Hippocampal formation (tissue), 2 donors: ENCODE results near the gene HSPG2.

ENCODE experiments used
- DNase-seq, 2 donors: peaks; one replicate each; lab custom pipeline; 2025; lab: John Stamatoyannopoulos, UW

The HSPG2 gene

DNA sequence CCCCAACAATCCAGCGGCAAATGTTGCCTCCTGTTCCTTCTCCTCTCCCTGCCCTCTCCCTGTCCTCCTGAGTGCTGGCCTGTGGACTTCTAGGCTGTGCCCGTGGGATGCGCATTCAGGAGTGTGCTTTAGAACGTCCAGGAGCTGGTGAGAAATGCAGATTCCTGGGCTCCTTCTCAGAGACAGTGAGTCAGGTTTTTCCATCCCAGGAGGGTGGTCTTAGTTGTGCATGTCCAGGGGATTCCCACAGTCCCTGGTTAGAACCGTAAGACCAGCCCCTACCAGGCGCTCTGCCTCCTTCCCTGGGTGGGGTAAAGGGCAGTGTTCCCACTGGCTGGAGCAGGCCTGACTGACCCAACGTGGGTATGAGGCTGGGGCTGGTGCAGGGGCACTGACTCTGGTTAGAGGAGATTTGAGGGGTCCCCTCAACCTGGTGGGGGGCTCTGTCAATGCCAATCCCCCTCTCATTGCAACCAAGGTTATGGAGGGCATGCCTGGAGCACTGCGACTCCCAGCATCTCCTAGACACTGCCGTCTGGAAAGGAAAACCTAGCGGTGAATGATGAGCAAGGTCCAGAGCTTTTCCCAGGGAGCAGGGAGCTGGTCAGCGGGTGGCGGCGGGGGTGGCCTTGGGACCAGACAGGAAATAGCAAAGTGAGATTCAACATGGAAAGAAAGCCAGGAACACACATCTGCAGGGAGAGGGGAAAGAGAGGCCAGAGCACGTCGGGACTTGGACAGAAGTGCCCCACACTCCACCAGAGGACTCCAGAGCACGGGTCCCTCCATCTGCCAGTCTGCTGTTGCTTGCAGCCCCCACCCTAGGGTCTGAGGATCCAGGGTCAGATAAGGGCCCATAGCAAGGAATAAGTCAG is 38.5 kb downstream of the HSPG2 start:
- no peak for DNase-seq

DNA sequence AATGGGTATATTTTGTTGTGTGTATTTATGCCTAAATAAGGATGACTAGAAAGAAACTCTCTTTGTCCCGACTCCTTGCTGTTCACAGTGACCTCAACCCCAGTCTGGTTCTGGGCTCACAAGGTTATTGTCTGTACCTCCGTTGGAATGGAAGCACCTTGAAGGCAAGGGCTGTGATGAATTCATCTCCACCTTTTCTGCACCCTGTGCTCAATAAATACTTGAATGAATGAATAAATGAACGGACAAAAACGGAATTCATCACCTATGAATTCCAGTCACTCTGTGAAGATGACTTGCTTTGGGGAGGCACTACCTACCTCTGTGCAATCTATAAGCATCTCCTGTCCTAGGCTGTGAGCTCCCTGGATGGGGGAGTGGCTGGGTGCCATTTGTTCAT is 39.3 kb downstream of the HSPG2 start:
- no peak for DNase-seq

DNA sequence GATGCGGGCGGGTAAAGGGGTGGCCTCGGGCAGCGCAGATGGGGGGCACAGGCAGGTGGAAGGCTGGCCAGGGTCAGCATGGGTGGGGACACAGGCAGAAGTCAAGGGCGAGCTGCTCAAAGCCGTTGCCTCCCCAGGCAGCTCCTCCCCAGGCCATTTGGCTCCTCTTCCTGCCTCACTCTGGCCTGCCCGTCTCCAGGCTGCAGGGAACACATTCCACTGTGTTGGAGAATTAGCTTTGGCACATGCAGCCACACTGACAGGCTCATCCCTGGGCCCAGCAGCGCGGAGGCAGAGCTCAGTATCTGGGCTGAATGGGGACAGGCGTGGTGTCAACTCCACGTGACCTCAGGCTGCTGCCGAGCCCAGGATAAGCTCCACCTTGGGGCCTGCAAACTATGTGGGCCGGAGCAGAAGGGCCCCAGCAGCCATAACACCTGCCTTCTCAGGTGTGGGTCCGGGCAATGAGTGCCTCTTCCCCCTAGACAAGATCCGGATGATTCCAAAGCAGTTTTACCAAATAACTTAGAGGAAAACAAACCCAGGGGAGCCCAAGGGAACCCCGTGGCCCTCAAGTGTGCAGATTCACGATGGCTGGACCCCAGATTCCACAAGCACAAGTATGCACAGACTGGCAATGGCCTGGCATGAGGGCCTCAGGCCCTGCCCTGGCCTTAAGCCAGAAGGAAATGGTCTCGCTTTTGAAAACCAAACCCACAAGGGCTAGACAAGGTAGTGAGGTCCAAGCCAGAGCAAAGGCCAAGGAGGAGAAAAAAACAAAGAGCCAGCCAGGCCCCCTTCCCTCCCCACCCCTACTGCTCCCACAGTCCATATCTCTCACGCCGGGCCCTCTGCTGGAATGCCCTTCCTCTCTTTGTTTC is 40.2 kb downstream of the HSPG2 start:
- DNase-seq = no peak

DNA sequence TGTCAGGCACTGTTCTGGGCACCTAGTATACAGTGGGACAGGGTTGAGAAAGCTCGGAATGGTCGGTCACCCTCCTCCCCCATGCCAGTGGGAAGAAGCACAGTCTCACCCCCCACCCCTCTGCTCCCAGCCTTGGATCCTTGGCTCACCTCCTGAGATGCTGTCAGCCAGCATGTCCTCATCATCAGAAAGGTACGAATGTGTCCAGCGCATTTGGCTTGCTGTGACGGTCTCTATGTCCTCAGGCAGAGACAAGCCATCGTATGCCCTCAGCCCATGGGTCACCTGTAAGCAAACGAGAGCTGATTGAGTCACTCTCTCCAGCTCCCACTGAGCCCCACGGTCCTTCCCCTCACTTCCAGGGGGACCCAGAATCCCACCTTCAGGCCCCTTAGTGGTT is 41.1 kb downstream of the HSPG2 start:
- no peak for DNase-seq

DNA sequence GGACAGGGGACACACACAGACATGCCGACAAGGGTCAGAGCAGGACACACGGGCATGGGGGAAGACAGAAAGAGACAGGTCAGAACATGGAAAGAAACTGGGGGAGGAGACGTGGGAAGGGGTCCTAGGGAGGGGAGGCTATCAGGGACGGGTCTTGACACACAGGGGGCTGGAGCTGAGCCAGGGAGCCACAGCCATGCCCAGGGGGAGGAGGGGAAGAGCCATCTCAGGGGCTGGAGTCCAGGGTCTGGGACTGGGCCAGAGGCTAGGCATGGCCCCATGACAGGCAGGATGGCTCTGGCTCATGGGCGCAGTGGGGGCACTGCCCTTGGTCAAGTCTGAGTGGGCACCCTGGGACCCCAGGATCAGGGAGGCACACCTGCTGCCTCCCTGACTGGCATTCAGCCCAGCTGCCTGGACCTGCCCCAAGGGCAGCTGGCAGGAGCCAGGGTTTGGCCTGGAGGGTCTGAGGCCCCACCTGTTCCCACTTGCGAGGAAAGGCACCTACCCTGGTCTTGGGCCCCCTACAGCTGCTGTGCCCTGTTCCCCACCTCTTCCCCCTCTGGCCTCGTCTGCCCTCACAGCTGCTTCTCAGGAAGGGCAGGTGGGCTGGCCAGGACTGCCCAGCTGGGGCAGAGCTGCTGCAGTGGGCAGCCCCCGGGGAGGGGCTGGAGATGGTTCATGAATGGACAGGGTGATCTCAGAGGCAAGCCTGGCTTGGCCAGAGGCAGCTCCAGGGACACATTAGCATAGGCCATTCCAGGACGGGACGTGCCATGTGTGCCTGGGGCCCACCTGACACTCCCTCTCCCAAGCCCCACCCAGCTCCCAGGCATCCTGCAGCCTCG is 42.9 kb downstream of the HSPG2 start:
- no peak for DNase-seq

DNA sequence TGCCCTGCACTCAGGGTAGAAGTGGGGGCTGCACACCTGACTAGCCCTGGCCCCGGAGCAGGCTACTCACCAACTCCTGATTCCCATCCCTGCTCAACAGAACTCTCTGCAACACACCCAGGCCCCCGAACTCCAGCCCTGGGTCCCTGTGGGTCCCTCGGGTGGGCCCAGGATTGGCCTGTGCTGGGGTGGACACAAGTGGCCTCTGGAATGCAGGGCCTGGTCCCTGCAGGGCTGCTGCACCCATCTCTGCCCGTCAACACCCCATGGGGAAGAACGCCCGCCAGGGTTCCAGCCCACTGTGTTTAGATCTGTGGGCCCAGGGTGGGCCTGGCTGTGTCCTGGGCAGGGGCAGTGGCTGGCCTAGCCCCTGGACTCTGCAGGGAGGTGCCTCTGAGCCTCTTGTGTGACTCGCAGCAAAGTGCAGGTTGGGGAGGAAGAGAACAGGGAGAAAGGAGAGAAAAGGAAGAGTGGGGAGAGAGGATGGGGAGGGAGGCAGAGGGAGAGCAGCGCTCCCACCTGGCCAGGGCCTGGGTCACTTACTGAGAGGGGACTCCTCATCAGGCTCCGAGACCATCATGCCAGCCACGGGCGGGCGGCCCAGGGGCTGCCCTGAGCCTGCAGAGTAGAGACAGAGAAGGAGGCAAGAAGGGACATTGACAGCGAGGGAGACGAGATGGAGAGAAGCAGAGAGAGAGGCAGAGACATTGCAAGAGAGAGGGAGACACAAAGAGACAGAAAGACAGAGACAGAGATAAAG is 43.9 kb downstream of the HSPG2 start:
- DNase-seq = no peak

DNA sequence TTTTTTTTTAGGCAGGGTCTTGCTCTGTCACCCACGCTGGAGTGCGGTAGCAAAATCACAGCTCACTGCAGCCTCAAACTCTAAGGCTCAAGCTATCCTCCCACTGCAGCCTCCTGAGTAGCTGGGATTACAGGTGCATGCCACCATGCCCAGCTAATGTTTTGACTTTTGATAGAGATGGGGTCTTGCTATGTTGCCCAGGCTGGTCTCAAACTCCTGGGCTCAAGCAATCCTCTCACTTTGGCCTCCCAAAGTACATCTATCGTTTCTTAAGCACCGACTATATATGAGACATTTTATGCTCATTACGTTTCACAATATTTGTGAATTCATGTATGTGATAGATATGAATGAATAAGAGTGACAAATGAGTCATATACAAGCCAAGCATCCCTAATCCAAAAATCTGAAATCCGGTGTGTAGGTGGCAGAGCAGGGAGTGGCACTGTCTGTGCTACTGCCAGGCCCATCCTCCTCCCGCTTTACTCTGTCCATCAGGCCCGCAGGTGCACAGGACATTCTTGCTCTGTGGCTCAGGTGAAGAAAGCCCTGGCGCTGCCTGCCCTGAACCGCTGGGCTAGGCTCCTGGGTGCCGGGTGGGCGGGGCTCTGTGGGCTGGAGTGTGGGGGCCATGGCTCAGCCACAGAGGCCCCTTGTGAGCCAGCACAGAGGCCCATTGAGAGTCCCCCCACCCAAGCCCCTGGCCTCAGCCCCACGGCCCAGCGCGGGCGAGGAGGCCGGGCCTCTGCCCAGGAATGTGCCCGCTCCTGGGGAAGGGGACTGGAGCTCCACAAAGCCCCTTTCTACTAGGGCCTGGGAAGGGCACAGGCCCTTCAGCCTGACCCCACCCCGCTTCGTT is 45.3 kb downstream of the HSPG2 start:
- no peak for DNase-seq

DNA sequence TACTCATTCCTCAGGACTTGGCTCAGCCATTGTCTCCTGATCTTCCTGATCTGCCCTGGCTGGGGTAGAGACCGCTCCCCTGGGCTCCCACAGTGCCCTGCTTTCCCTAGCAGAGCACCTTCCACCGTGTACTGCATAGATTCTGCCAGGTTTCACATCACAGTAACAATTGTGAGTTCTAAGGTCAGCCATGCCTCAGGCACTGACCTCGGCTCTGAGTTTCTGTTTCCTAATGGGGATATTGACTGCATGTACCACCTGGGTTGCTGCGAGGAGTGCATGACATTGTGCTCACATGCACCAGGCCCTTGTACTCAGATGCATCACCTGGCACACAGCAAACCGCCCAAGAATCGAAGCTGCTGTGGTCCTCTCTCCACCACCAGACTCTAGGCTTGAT is 46.0 kb downstream of the HSPG2 start:
- DNase-seq = no peak

DNA sequence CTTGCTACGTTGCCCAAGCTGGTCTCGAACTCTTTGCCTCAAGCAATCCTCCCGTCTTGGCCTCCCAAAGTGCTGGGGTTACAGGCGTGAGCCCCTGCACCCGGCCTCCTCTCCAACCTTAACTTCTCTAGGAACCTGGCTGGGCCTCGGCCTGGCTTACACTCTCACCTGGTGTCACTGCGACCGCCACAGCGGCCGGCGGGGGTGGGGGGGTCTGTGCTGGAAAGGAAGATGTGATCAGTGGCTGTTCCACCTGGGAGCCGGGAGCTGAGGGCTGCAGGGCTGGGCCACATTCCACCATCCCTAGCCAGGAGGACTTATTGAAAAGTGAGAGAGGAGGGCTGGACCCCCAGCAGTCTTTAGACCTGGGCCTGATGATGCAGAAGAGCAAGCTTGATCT is 48.6 kb downstream of the HSPG2 start:
- DNase-seq = no peak

DNA sequence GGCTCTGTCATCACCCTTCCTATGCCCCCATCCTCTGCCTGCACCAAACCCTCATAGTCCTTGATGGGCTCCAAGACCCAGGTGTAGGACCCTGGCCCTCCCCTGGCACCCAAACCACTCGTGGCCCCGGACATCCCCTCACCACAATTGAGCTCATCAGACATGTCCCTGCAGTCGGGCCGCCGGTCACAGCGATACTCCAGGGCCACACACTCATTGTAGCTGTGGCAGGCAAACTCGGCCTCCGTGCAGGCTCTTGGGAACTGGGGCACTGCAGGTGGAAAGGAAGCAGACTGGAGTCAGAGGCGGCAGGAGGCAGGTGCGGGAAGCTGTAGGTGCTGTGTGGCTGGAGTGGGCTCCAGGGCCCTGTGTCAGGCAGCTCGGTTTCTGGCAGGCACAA is 49.3 kb downstream of the HSPG2 start:
- no peak for DNase-seq

DNA sequence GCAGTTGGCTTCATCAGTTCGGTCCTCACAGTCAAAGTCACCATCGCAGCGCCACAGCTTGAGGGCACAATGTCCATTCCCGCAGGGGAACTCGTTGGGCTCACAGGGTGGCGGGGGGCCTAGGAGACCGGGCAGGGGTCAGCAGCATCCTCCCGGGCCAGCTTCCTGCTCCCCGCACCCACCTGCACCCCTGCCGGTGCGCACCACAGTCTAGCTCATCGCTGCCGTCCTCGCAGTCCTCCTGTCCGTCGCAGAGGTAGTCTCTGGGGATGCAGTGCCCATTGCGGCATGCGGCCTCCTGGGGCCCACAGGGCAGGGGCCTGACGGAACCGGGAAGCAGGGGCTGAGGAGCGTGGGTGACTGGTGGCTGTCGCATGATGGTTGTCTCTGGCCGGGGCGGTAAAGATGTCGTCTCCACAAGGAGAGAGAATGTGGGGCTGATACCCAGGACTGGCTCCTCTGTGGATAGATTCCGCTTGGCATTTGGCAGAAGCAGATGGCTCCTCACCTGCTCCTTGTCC is 49.8 kb downstream of the HSPG2 start:
- DNase-seq = no peak

DNA sequence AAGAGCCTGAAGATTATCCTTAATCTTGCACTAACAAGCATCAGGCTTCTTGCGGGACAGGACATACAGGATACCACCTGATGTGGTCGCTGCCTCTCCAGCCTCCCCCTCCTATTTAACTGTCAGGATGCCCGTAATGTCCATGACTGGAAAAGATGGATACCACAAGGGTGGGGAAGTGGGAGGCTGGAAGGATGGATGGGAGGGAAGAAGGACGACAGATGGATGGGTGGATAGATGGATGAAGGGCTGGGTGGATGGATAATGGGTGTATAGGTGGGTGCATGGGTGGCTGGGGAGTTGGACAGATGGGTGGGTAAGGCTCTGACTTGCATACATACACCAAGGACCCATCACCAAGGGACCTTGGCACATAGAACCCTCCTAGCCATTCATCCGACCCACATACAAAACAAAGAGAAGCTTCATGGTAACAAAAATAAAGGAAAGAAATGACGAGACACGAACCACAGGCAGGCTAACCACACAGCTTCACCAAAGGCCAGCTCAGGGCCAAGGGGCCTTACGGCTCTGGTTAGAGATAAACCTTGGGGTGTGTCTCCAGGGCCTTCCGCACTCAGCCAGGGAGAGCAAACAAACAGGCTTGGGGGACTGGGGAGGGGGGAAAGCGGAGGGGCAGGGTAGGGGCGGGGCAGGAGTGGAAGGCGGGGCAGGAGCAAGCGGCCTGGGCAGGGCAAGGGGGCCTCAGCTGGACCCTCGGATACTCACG is 50.5 kb downstream of the HSPG2 start:
- no peak for DNase-seq

DNA sequence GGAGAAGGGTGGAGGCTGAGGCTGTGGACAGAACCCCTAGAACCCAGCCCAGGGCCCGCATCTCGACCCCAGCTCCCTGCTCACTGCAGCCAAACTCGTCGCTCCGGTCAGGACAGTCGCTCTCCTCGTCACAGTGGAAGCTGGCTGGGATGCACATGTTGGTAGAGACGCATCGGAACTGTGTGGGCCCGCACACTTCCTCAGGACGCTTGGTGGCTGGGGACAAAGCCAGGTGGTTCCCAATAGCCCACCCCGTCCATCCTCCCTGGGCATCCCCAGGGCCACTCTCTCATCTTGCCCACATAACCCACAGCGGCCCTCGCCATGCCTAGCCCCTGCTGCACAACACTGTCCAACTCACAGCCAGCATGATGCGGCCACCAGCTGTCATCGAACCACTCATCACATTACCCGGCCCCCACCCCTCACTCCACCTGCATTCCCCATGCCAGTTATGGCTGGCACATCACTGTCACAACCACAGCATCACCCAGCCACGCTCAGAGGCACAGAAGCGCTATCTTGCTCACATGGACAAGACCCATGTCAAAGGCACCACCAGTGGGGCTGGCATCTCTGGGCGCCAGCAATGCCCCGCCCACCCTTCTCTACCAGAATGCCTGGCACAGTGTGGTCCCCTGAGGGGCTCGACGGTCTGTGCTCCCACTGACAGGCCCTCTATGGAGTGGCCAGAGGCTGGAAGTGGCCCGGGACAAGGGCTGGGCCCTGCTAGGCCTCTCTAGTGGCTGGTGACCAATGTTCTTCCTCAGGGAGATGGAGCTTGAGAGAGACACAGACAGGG is 51.7 kb downstream of the HSPG2 start:
- no peak for DNase-seq

DNA sequence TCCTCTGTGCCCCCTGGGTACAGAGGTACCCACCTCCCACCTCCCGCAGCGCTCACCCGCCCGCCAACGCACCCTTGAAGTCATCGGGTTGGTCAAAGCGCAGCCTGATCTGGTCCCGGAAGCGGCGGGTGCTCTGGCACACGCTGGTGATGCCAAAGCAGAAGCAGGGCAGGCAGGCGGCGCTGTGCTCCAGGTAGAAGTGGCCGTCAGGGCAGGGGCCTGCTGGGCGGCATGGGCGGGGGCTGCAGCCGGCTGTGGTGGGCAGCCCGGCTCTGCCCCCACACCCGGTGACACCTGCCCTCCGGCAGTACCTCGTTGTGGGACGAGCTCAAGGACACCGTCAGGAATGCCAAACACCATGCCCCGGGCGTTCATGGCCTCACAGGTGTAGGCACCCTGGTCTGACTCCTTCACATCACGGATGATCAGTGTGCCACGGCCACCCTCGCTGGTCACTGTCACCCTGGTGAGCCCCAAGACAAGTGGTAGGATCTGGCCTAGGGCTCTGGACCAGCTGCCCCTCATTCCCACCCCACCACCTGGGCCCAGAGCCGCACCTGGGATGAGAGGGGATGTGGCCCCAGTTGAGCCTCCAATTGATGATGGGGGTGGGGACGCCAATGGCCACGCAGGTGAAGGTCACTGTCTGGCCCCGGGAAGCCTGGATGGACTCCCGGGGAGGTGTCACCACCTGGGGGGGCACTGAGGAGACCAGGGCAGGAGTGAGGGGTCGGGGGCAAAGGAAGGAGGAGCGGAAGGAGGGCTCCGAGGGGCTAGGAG is 52.5 kb downstream of the HSPG2 start:
- no peak for DNase-seq

DNA sequence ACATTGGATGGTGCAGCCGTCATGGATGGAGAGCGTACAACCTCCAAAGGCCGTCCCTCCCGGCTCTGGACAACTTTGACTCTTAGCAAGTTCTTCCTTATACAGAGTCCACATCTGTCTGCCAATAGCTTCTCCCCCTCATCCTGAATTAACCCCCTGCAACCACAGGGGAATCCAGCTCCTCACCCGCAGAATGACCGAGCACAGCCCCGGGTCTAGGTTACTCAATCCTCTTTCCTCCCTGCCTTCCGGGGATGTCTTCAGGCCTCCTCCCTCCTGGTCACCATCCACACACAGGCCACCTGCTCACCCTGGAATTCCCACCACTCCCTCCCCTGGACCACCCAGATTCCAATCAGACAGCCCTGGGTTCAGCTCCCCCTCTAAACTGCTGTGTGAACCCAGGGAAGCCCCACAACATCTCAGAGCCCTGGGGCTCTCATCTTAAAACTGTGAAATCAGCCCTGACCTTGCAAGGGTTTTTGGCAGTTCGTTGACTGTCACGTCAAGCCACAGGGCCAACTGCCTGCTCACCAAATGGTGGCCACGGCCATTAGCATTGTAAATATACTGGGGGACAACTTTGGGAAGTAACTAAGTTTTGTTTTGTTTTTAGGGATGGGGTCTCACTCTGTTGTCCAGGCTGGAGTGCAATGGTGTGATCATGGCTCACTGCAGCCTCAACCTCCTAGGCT is 54.2 kb downstream of the HSPG2 start:
- DNase-seq = no peak

DNA sequence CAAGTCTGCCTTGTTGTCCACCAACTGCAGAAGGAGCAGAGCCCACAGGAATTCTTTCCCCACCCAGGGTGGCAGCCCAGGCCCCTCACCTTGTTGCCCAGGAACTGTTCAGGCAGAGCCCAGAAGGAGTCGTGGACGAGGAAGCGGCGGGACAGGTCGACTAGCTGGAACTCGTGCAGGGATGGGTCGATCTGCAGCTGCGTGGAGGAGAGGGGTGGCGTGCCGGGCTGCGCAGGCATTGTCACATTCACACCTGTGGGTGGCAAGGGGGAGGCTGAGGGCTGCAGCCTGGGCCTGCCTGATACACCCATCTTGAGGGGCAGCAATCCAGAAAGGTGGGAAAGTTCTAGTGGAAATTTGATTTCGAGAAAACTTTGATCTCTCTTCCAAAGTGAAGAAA is 55.9 kb downstream of the HSPG2 start:
- DNase-seq = no peak

DNA sequence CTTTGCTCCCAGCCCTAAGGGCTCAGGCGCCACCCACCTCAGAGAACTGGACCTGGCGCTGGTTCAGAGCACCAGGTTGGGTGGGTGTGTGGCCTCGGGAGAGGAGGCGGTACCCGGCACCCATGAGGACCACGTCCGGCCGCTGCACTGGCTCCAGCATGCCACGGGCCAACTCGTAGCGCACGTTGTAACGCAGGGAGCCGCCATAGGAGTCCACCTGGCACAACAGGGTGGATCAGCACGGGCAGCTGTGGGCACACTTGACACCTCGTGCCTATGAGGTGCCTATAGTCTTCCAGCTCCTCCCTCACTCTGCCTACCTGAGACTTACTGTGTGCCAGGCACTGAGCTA is 56.5 kb downstream of the HSPG2 start:
- DNase-seq = no peak
